Adrenal gland (tissue), 5 donors: ENCODE results near the gene IGSF22.

Experiments
- CTCF ChIP-seq, 6 experiments: fragments of 450-650 bp in 4 of 6; fragments of 200-600 bp in 2 of 6; sonication (generic) in 1 of 6; IDR thresholded peaks; 1 replicate in 5 of 6; 2 replicates in 1 of 6; pipeline versions ENCODE4 v1.5.1 to v1.8.0; 2016 to 2021; ENCODE audit warnings: antibody characterized with exemption in 6 of 6, mild to moderate bottlenecking in 2 of 6, moderate library complexity in 1 of 6
- POLR2A ChIP-seq, 2 donors: fragments of 450-650 bp; IDR thresholded peaks; one replicate each; pipeline ENCODE4 v1.6.1; 2017; ENCODE audit warnings: antibody characterized with exemption in 2 of 2, mild to moderate bottlenecking in 2 of 2, moderate library complexity in 1 of 2
- donor health status: DM: no; HTN: no; CAD: no.

GRCh38 chr11:18768978-18769377, 43.0 kb upstream of the IGSF22 start:
- no peak for TF ChIP-seq CTCF (IDR thresholded peaks at IDR 0.05)
- TF ChIP-seq POLR2A (IDR thresholded peaks at IDR 0.05) = no peak
